Activated T-helper 17 cell treated with anti-CD3 and anti-CD28 coated beads, Interleukin-2, amount 50 U/mL, for 72 hours (primary cell): ENCODE data around the gene KRT33B. TPM values are rescaled to one million over a fixed set of nuclear protein-coding genes. Genes with fewer than 3 reads are reported as not detected.

Source experiments
- ATAC-seq: fragments of 150-1000 bp; cut with Tn5 transposase; replicated peaks from 2 replicates; pipeline ENCODE4 v1.10.0; 2021; ENCODE audit warnings: mild to moderate bottlenecking, moderate library complexity
- H3K27ac Mint-ChIP-seq: one replicate; pipeline ENCODE4 v1.8.0; 2022; ENCODE audit warnings: mixed read lengths
- H3K27me3 Mint-ChIP-seq: one replicate; pipeline ENCODE4 v1.8.0; 2022; ENCODE audit warnings: mixed read lengths
- H3K36me3 Mint-ChIP-seq: one replicate; pipeline ENCODE4 v1.8.0; 2022; ENCODE audit warnings: low read depth, mild to moderate bottlenecking, mixed read lengths
- H3K4me1 Mint-ChIP-seq: one replicate; pipeline ENCODE4 v1.8.0; 2022; ENCODE audit warnings: mixed read lengths
- H3K4me3 Mint-ChIP-seq: one replicate; pipeline ENCODE4 v1.8.0; 2022; ENCODE audit warnings: mild to moderate bottlenecking, mixed read lengths
- H3K9me3 Mint-ChIP-seq: one replicate; pipeline ENCODE4 v1.8.0; 2022; ENCODE audit warnings: mixed read lengths
- total RNA-seq, 2 donors: library from RNA; stranded (reverse); gene quantifications; one replicate each; pipeline ENCODE4 v1.2.3, GENCODE V29; 2022

Gene KRT33B
- total RNA-seq, 2 donors from 2014 or later, result not detected

- H3K36me3 Mint-ChIP-seq, result no peaks in the 10 kb centered on the region
- no peaks in the 10 kb centered on the region for H3K9me3 Mint-ChIP-seq
- no peak overlapping the region for H3K4me3 Mint-ChIP-seq
- no peaks in the 10 kb centered on the region for H3K27me3 Mint-ChIP-seq
- no peak overlapping the region for H3K27ac Mint-ChIP-seq
- peaks cover 10% of the 10 kb centered on the region for H3K4me1 Mint-ChIP-seq
- no peak for ATAC-seq
Measured at GRCh38 chr17:41345992-41346391, 23.6 kb downstream of the KRT33B start.

GRCh38 chr17:41343029-41343428 is 26.6 kb downstream of the KRT33B start:
- no peak for ATAC-seq
- peaks cover 34% of the 10 kb centered on the region for H3K4me1 Mint-ChIP-seq
- H3K27ac Mint-ChIP-seq, result no peak overlapping the region
- H3K9me3 Mint-ChIP-seq, result no peaks in the 10 kb centered on the region
- no peaks in the 10 kb centered on the region for H3K36me3 Mint-ChIP-seq
- no peak overlapping the region for H3K4me3 Mint-ChIP-seq
- no peaks in the 10 kb centered on the region for H3K27me3 Mint-ChIP-seq

- Mint-ChIP-seq H3K27me3 (no peaks in the 10 kb centered on the region), H3K9me3 (no peaks in the 10 kb centered on the region), H3K4me1 (peaks cover 34% of the 10 kb centered on the region), H3K27ac (peak overlapping the region; percentile 34), H3K4me3 (peak overlapping the region; percentile 46), H3K36me3 (no peaks in the 10 kb centered on the region)
- ATAC-seq, result peak; percentile 78
Measured at GRCh38 chr17:41340934-41341861, 28.4 kb downstream of the KRT33B start.

- Mint-ChIP-seq H3K36me3 (no peaks in the 10 kb centered on the region), H3K27me3 (no peaks in the 10 kb centered on the region), H3K9me3 (no peaks in the 10 kb centered on the region), H3K27ac (peak overlapping the region; percentile 34), H3K4me1 (peaks cover 39% of the 10 kb centered on the region), H3K4me3 (peak overlapping the region; percentile 46)
- ATAC-seq, result no peak
Measured at GRCh38 chr17:41340494-41340893, 29.1 kb downstream of the KRT33B start.

DNA sequence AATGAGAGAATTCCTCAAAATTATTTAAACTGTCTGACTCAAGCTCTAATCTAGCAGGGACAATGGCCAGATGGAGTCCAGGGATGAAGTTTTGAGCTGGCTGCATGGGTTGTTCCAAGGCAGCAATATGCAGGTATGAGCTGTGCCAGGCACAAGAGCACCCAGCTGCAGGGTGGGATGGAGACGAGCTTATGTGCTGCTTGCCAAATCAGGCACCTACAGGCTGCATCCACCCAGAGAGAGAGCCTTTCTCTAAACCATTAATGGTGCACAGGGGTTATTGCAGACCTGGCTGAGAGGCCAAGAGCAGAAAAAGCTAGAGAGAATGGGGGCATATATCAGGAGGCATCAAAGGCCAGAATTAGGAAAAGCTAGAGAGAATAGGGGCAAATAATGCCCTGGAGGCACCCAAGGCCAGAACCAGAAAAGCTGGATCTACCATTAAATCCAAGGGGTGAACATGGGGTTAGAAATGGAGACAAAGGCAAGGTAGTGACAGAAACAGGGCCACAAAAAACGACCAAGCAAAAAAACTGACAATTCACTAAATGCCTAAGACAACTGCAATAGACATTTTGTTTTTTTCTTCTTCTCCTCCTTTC is 29.9 kb downstream of the KRT33B start:
- H3K27me3 Mint-ChIP-seq, result no peaks in the 10 kb centered on the region
- peak overlapping the region; percentile 34 for H3K27ac Mint-ChIP-seq
- no peaks in the 10 kb centered on the region for H3K9me3 Mint-ChIP-seq
- H3K4me3 Mint-ChIP-seq, result peak overlapping the region; percentile 46
- ATAC-seq, result no peak
- H3K4me1 Mint-ChIP-seq, result peaks cover 45% of the 10 kb centered on the region
- no peaks in the 10 kb centered on the region for H3K36me3 Mint-ChIP-seq

DNA sequence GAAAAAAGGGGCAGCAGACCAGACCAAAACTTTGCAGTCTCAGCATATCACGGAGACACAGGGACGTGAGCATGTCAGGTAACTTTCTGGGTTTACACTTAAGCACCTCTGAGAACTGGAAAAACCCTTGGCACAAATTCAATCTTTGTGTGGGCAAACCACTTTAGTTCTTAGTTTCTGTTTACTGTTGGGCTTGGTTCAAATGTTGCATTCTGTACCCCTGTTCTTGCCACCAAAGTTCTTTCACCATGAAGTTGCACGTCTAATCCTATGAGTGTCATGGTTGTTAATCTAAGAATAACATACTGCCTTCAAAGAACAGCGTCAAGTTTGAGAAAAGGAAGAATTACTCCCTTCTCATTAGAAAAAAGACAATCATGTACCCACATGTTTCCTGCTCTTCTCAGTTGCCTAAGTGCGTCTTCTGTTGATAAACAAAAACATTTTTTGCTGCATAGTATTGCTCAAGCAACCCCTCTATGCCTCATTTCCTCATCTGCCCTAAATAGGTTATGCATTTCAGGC is 30.6 kb downstream of the KRT33B start:
- peak overlapping the region; percentile 34 for H3K27ac Mint-ChIP-seq
- no peaks in the 10 kb centered on the region for H3K27me3 Mint-ChIP-seq
- peak overlapping the region; percentile 46 for H3K4me3 Mint-ChIP-seq
- no peaks in the 10 kb centered on the region for H3K9me3 Mint-ChIP-seq
- H3K36me3 Mint-ChIP-seq, result no peaks in the 10 kb centered on the region
- peaks cover 48% of the 10 kb centered on the region for H3K4me1 Mint-ChIP-seq
- peak; percentile 70 for ATAC-seq

GRCh38 chr17:41335747-41336146 is 33.9 kb downstream of the KRT33B start:
- no peaks in the 10 kb centered on the region for H3K27me3 Mint-ChIP-seq
- no peaks in the 10 kb centered on the region for H3K9me3 Mint-ChIP-seq
- H3K4me1 Mint-ChIP-seq, result peaks cover 47% of the 10 kb centered on the region
- no peaks in the 10 kb centered on the region for H3K36me3 Mint-ChIP-seq
- ATAC-seq, result no peak
- peak overlapping the region; percentile 73 for H3K27ac Mint-ChIP-seq
- peak overlapping the region; percentile 3 for H3K4me3 Mint-ChIP-seq

GRCh38 chr17:41334385-41335305 is 35.0 kb downstream of the KRT33B start:
- Mint-ChIP-seq H3K9me3 (no peaks in the 10 kb centered on the region), H3K27me3 (no peaks in the 10 kb centered on the region), H3K4me1 (peaks cover 36% of the 10 kb centered on the region), H3K4me3 (no peak overlapping the region), H3K36me3 (no peaks in the 10 kb centered on the region), H3K27ac (peak overlapping the region; percentile 73)
- no peak for ATAC-seq

DNA sequence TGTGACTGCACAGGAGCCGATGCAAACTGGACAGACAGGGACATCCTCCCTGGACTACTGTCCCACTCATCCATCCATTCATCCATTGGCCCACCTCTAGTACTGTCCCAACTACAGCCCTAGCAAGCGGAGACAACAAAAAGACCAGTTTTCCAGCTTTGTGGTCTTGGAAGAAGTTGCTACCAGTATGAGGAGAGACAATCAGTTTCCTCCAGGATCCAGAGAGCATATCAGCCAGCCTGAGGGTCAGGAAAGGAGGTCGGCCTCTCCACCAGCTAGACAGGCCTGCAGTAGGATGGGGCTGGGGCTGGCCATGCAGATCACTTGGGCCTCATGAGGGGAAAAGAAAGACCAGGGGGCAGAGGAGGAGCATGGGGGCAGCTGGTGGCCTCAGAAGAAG is 35.8 kb downstream of the KRT33B start:
- H3K36me3 Mint-ChIP-seq, result no peaks in the 10 kb centered on the region
- no peak overlapping the region for H3K4me3 Mint-ChIP-seq
- H3K9me3 Mint-ChIP-seq, result no peaks in the 10 kb centered on the region
- peaks cover 28% of the 10 kb centered on the region for H3K4me1 Mint-ChIP-seq
- H3K27me3 Mint-ChIP-seq, result no peaks in the 10 kb centered on the region
- H3K27ac Mint-ChIP-seq, result peak overlapping the region; percentile 39
- no peak for ATAC-seq

DNA sequence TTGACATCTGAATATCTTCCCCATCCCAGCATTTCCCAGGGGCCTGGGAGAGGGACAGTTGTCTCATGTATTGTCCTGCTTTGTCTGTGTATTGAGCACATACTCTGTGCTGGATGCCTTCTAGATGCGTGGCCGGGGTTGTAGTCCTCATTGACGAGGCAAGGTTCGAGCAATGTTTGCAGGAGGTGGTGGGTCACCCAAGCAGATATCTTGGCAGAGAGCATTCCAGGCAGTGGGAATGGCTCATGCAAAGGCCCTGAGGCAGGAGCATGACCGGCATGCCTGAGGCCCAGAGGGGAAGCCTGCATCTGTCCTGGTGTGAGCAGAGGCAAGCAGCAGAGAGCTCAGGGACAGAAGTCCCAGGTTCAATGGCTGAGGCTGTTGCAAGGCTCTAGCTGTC is 36.5 kb downstream of the KRT33B start:
- H3K4me3 Mint-ChIP-seq, result no peak overlapping the region
- no peaks in the 10 kb centered on the region for H3K9me3 Mint-ChIP-seq
- H3K36me3 Mint-ChIP-seq, result no peaks in the 10 kb centered on the region
- no peak overlapping the region for H3K27ac Mint-ChIP-seq
- H3K27me3 Mint-ChIP-seq, result no peaks in the 10 kb centered on the region
- no peak for ATAC-seq
- peaks cover 31% of the 10 kb centered on the region for H3K4me1 Mint-ChIP-seq

DNA sequence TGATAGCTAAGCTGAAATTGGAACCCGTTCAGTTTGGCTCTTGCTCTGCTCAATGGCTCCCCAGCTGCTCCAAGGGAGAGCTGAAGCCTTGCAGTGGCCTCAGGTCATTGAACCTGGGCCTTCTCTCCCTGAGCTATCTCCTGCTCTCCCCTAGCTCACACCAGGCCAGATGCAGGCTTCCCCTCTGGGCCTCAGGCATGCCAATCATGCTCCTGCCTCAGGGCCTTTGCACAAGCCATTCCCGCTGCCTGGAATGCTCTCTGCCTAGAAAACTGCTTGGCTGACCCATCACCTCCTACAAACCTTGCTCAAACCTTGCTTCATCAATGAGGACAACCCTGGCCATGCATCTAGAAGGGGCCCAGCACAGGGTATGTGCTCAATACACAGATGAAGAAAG is 37.4 kb downstream of the KRT33B start:
- Mint-ChIP-seq H3K9me3 (no peaks in the 10 kb centered on the region), H3K4me1 (peaks cover 31% of the 10 kb centered on the region), H3K27ac (peak overlapping the region; percentile 62), H3K27me3 (no peaks in the 10 kb centered on the region), H3K36me3 (no peaks in the 10 kb centered on the region), H3K4me3 (no peak overlapping the region)
- no peak for ATAC-seq

DNA sequence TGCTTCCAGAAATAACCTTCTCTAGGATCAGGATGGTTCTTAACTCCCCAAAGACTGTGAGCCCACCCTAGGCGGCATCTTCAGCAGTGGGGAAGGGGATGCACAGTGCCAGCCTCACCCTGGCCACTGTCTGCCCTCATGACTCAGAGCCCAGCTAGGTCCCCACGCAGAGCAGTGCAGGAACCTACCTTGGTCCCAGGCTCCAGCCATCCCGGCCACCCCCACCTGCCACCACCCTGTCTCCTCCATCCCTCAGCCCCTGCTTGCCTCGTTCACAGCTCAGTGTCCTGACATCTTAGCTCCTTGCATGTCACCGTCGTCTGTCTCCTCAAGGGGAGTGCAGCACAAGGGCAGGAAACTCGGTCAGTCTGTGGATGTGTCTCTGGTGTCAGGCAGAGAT is 38.0 kb downstream of the KRT33B start:
- peaks cover 31% of the 10 kb centered on the region for H3K4me1 Mint-ChIP-seq
- no peak overlapping the region for H3K4me3 Mint-ChIP-seq
- no peak for ATAC-seq
- no peaks in the 10 kb centered on the region for H3K9me3 Mint-ChIP-seq
- no peaks in the 10 kb centered on the region for H3K27me3 Mint-ChIP-seq
- no peaks in the 10 kb centered on the region for H3K36me3 Mint-ChIP-seq
- peak overlapping the region; percentile 38 for H3K27ac Mint-ChIP-seq

- Mint-ChIP-seq H3K36me3 (no peaks in the 10 kb centered on the region), H3K27ac (no peak overlapping the region), H3K4me1 (peaks cover 19% of the 10 kb centered on the region), H3K9me3 (no peaks in the 10 kb centered on the region), H3K4me3 (no peak overlapping the region), H3K27me3 (no peaks in the 10 kb centered on the region)
- peak; percentile 31 for ATAC-seq
Measured at GRCh38 chr17:41329279-41329948, 40.2 kb downstream of the KRT33B start.

DNA sequence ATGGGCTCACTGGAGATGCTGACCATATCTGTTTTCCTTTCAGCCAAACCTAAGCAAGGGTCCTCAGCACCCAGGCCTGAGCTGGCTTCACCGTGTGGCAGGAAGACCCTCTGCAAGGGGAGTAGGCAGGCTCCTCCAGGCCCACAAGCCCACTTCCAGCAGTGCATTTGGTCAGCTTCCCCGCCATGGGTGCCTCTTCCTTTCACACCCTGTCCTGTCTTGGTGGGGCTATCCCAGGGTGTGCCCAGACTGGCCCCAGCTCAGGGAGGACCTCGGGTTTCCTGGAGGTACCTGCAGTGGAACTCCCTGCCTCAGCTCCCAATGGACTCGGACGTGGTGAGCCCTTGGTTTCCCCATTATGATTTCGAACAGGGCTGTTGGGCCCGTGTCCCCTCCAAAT is 41.4 kb downstream of the KRT33B start:
- H3K36me3 Mint-ChIP-seq, result no peaks in the 10 kb centered on the region
- no peaks in the 10 kb centered on the region for H3K27me3 Mint-ChIP-seq
- ATAC-seq, result no peak
- H3K9me3 Mint-ChIP-seq, result no peaks in the 10 kb centered on the region
- peaks cover 19% of the 10 kb centered on the region for H3K4me1 Mint-ChIP-seq
- no peak overlapping the region for H3K4me3 Mint-ChIP-seq
- H3K27ac Mint-ChIP-seq, result peak overlapping the region; percentile 54
